OCI-LY3 (cell line): Measurements from ENCODE around the gene SH2D1B.

Experiments
- H2AFZ ChIP-seq: fragments of 200-600, 300-600 bp; shearing (Covaris generic); 2 replicates; pipeline ENCODE4 v1.6.0; 2014; ENCODE audit warnings: antibody characterized with exemption, low read depth, low read length
- H3K27ac ChIP-seq: fragments of 200-600, 300-600 bp; sonication (generic); 2 replicates; pipeline ENCODE4 v1.5.1; 2014; ENCODE audit warnings: mild to moderate bottlenecking, low read length, moderate library complexity, mixed read lengths
- H3K27me3 ChIP-seq: fragments of 200-600, 300-600 bp; sonication (generic); 2 replicates; pipeline ENCODE4 v1.6.1; 2014; ENCODE audit warnings: low read depth, low read length, mixed read lengths
- H3K36me3 ChIP-seq: fragments of 200-600, 300-600 bp; sonication (generic); replicated peaks from 2 replicates; pipeline ENCODE3; 2014; ENCODE audit warnings: low read depth, low read length, mixed read lengths
- H3K4me1 ChIP-seq: fragments of 300-600, 200-600 bp; sonication (generic); 2 replicates; pipeline ENCODE4 v1.6.1; 2014; ENCODE audit warnings: low read length, mixed read lengths
- H3K4me2 ChIP-seq: fragments of 200-600, 300-600 bp; sonication (generic); 2 replicates; pipeline ENCODE4 v1.6.1; 2014; ENCODE audit warnings: low read length, mixed read lengths
- H3K4me3 ChIP-seq: fragments of 300-600, 200-600 bp; sonication (generic); 2 replicates; pipeline ENCODE4 v1.5.1; 2014; ENCODE audit warnings: antibody characterized with exemption, mild to moderate bottlenecking, low read length, moderate library complexity
- H3K79me2 ChIP-seq: fragments of 300-600, 200-600 bp; shearing (Covaris generic); 2 replicates; pipeline ENCODE4 v1.6.1; 2014; ENCODE audit warnings: mild to moderate bottlenecking, low read length, mixed read lengths
- H3K9ac ChIP-seq: fragments of 300-600, 200-600 bp; shearing (Covaris generic); 2 replicates; pipeline ENCODE4 v1.6.0; 2014; ENCODE audit warnings: mild to moderate bottlenecking, low read length, moderate library complexity
- H3K9me3 ChIP-seq: fragments of 200-600, 300-600 bp; shearing (Covaris generic); 2 replicates; pipeline ENCODE4 v1.6.1; 2014; ENCODE audit warnings: low read length, mixed read lengths; ENCODE audit not compliant: insufficient read depth
- H4K20me1 ChIP-seq: fragments of 200-600, 300-600 bp; sonication (generic); 2 replicates; pipeline ENCODE4 v1.6.1; 2016; ENCODE audit warnings: low read length, mixed read lengths; ENCODE audit not compliant: insufficient read depth
- CTCF ChIP-seq: fragments of 200-600, 300-600 bp; sonication (generic); IDR thresholded peaks from 2 replicates; pipeline ENCODE4 v1.5.1; 2014; ENCODE audit warnings: antibody characterized with exemption, low read length, low read depth
- EZH2phosphoT487 ChIP-seq: fragments of 200-600 bp; shearing (Covaris generic); IDR thresholded peaks from 2 replicates; pipeline ENCODE4 v1.6.1; 2018; ENCODE audit warnings: antibody characterized with exemption, mixed run types, low read depth

The SH2D1B gene

GRCh38 chr1:162373072-162373427 is 38.9 kb downstream of the SH2D1B start:
- no peaks in the 10 kb centered on the region for H3K36me3 ChIP-seq
- H2AFZ ChIP-seq, result no peak overlapping the region
- TF ChIP-seq EZH2phosphoT487 (no peak), CTCF (no peak)
- no peak overlapping the region for H3K4me2 ChIP-seq
- H3K9ac ChIP-seq, result no peak overlapping the region
- H3K27ac ChIP-seq, result no peak overlapping the region
- H3K4me3 ChIP-seq, result no peak overlapping the region
- H3K27me3 ChIP-seq, result peaks cover 51% of the 10 kb centered on the region
- no peaks in the 10 kb centered on the region for H3K79me2 ChIP-seq
- H3K4me1 ChIP-seq, result no peaks in the 10 kb centered on the region
- H3K9me3 ChIP-seq, result no peaks in the 10 kb centered on the region
- H4K20me1 ChIP-seq, result no peaks in the 10 kb centered on the region

- no peaks in the 10 kb centered on the region for H3K4me1 ChIP-seq
- no peak overlapping the region for H3K9ac ChIP-seq
- peaks cover 51% of the 10 kb centered on the region for H3K27me3 ChIP-seq
- H3K27ac ChIP-seq, result no peak overlapping the region
- H3K79me2 ChIP-seq, result no peaks in the 10 kb centered on the region
- H2AFZ ChIP-seq, result no peak overlapping the region
- no peak overlapping the region for H3K4me3 ChIP-seq
- no peaks in the 10 kb centered on the region for H3K9me3 ChIP-seq
- no peak for TF ChIP-seq EZH2phosphoT487
- no peak for TF ChIP-seq CTCF
- no peaks in the 10 kb centered on the region for H3K36me3 ChIP-seq
- no peak overlapping the region for H3K4me2 ChIP-seq
- H4K20me1 ChIP-seq, result no peaks in the 10 kb centered on the region
Measured at GRCh38 chr1:162372159-162373071, 39.5 kb downstream of the SH2D1B start.

GRCh38 chr1:162371611-162372010 is 40.3 kb downstream of the SH2D1B start:
- no peak for TF ChIP-seq CTCF
- no peak for TF ChIP-seq EZH2phosphoT487
- Histone ChIP-seq H3K9ac (no peak overlapping the region), H3K27ac (no peak overlapping the region), H3K36me3 (no peaks in the 10 kb centered on the region), H3K4me3 (no peak overlapping the region), H3K4me1 (no peaks in the 10 kb centered on the region), H3K4me2 (no peak overlapping the region), H3K79me2 (no peaks in the 10 kb centered on the region), H4K20me1 (no peaks in the 10 kb centered on the region), H3K9me3 (no peaks in the 10 kb centered on the region), H3K27me3 (peaks cover 59% of the 10 kb centered on the region), H2AFZ (no peak overlapping the region)

- TF ChIP-seq CTCF (no peak), EZH2phosphoT487 (no peak)
- Histone ChIP-seq H2AFZ (no peak overlapping the region), H3K27ac (no peak overlapping the region), H3K4me1 (no peaks in the 10 kb centered on the region), H3K79me2 (no peaks in the 10 kb centered on the region), H3K27me3 (peaks cover 63% of the 10 kb centered on the region), H3K9me3 (no peaks in the 10 kb centered on the region), H3K4me2 (no peak overlapping the region), H4K20me1 (0 out of 2 replicates have a peak, but pooled peaks cover 2% of the 10 kb centered on the region), H3K4me3 (no peak overlapping the region), H3K9ac (no peak overlapping the region), H3K36me3 (no peaks in the 10 kb centered on the region)
Measured at GRCh38 chr1:162370721-162371120, 41.2 kb downstream of the SH2D1B start.
